Head of caudate nucleus (tissue), 42 donors: ENCODE results near the gene ZNF786.

ENCODE experiments used
- DNase-seq, 42 donors: peaks; one replicate each; pipeline versions ENCODE4 v3.0.0 to v3.0.0-alpha.2; 2020 to 2021; ENCODE audit warnings: mixed read lengths in 7 of 42
- intact Hi-C: fragments of 100-400 bp; cut with DNase I; formaldehyde crosslinking; loops from one replicate; pipeline ENCODE4 v1.15.0; 2022

Gene ZNF786

GRCh38 chr7:149090397-149091195 lies at the start of gene ZNF786:
Gene ZNF786 (minus strand): TSS chr7:149090718. CDS start chr7:149090640, 78 bp downstream.
- intact Hi-C loops = loop anchor here (2.0 to 5.0 kb wide), 4 partner anchors 36 to 208 kb away; partner anchors contain the start of genes EZH2, PDIA4 and ZNF425
- DNase-seq = peak; percentile 49 to 95 (median 88)

- intact Hi-C loops = no loop called here
- no peak for DNase-seq
Observed at GRCh38 chr7:149136118-149136517, 45.6 kb upstream of the ZNF786 start.

GRCh38 chr7:149133028-149133710 lies 42.7 kb upstream of the ZNF786 start:
- intact Hi-C loops = no loop called here
- DNase-seq = no peak

GRCh38 chr7:149130572-149131198 lies 40.2 kb upstream of the ZNF786 start:
- DNase-seq = no peak
- intact Hi-C loops = no loop called here

GRCh38 chr7:149126662-149127266 lies 36.2 kb upstream of the ZNF786 start:
- intact Hi-C loops = loop anchor here (1.0 to 5.0 kb wide), 3 partner anchors 21 to 371 kb away; partner anchors contain the start of genes ZNF398, ZNF746 and ZNF786
- DNase-seq = peak in 39 of 42 donors; percentile 23 to 81 (median 56)

- intact Hi-C loops = loop anchor here (1.0 to 5.0 kb wide), 3 partner anchors 21 to 371 kb away; partner anchors contain the start of genes ZNF398, ZNF746 and ZNF786
- DNase-seq = peak; percentile 50 to 96 (median 90)
Observed at GRCh38 chr7:149125863-149126661, 35.5 kb upstream of the ZNF786 start, which contains the start of gene ZNF425. Gene ZNF425 (minus strand): TSS chr7:149126324. CDS start chr7:149126213, 111 bp downstream.

GRCh38 chr7:149125189-149125862 lies 34.8 kb upstream of the ZNF786 start:
- intact Hi-C loops = loop anchor here (5.0 kb wide), 1 partner anchor 372 kb away; the partner anchor contains the start of gene ZNF746
- peak in 6 of 42 donors; percentile 7 to 49 (median 14) for DNase-seq

GRCh38 chr7:149109969-149110368 lies 19.5 kb upstream of the ZNF786 start:
- no peak for DNase-seq
- intact Hi-C loops = no loop called here

GRCh38 chr7:149104749-149105148 lies 14.2 kb upstream of the ZNF786 start:
- intact Hi-C loops = no loop called here
- DNase-seq = no peak

- no peak for DNase-seq
- intact Hi-C loops = no loop called here
Observed at GRCh38 chr7:149104214-149104613, 13.7 kb upstream of the ZNF786 start.

- no peak for DNase-seq
- intact Hi-C loops = no loop called here
Observed at GRCh38 chr7:149103424-149103823, 12.9 kb upstream of the ZNF786 start.

GRCh38 chr7:149102666-149103065 lies 12.1 kb upstream of the ZNF786 start:
- intact Hi-C loops = no loop called here
- DNase-seq = no peak

GRCh38 chr7:149100821-149101220 lies 10.3 kb upstream of the ZNF786 start:
- intact Hi-C loops = no loop called here
- no peak for DNase-seq

GRCh38 chr7:149099058-149099457 lies 8.5 kb upstream of the ZNF786 start:
- peak in 13 of 42 donors; percentile 17 to 53 (median 24) for DNase-seq
- intact Hi-C loops = no loop called here

- intact Hi-C loops = no loop called here
- no peak for DNase-seq
Observed at GRCh38 chr7:149097088-149097487, 6.6 kb upstream of the ZNF786 start.

- no peak for DNase-seq
- intact Hi-C loops = loop anchor here (5.0 kb wide), 2 partner anchors 106 to 211 kb away; partner anchors contain the start of gene EZH2
Observed at GRCh38 chr7:149093228-149093627, 2.7 kb upstream of the ZNF786 start.

- DNase-seq = peak in 1 of 42 donors; percentile 13
- intact Hi-C loops = loop anchor here (5.0 kb wide), 2 partner anchors 105 to 210 kb away; partner anchors contain the start of gene EZH2
Observed at GRCh38 chr7:149092244-149092643, 1.7 kb upstream of the ZNF786 start.
